DOHH2 (cell line): Measurements from ENCODE around the gene TXNDC2.
"Not testable (repeated sequence)": the region's sequence is repeated elsewhere in the genome, so short reads cannot be mapped to it uniquely, and the experiment has no call there.

Source experiments
- CTCF ChIP-seq: fragments of 200-600 bp; sonication (generic); IDR thresholded peaks from one replicate; pipeline ENCODE4 v1.5.1; 2014; ENCODE audit warnings: antibody characterized with exemption, mild to moderate bottlenecking, low read depth, low read length; ENCODE audit not compliant: poor library complexity, severe bottlenecking
- EZH2phosphoT487 ChIP-seq: fragments of 200-600 bp; sonication (generic); IDR thresholded peaks from 2 replicates; pipeline ENCODE4 v1.6.1; 2017; ENCODE audit warnings: borderline replicate concordance, mild to moderate bottlenecking, antibody characterized with exemption, low read length, moderate library complexity, mixed read lengths

- not testable (repeated sequence) for TF ChIP-seq CTCF, EZH2phosphoT487
Observed at GRCh38 chr18:9897787-9898291, 12.1 kb downstream of the TXNDC2 start.
